Measurements from ENCODE around the gene GDNF.

Gene GDNF

GRCh38 chr5:37831821-37832534, 7.9 kb downstream of the GDNF start:
- peaks cover 15 to 95% (median 34%) of the 10 kb centered on the region in 3 experiments for H3K27me3 ChIP-seq (ENCODE audit: control insufficient read depth in 3 of 3, insufficient read depth in 3 of 3, low read depth in 1 of 3, low read length in 3 of 3)
- no peak overlapping the region for H4K8ac ChIP-seq (ENCODE audit: low read depth, low read length)
- H2BK120ac ChIP-seq (ENCODE audit: low read depth, low read length) = no peak overlapping the region
- no peak overlapping the region for H3K18ac ChIP-seq (ENCODE audit: low read length)
- no peak overlapping the region for H2BK15ac ChIP-seq (ENCODE audit: low read length)
- no peak overlapping the region for H3K4me3 ChIP-seq (ENCODE audit: low read length in 2 of 2)
- no peak overlapping the region for H2AFZ ChIP-seq (ENCODE audit: low read length)
- no peak overlapping the region for H2AK5ac ChIP-seq (ENCODE audit: low read depth, low read length)
- H2BK5ac ChIP-seq (ENCODE audit: low read length) = no peak overlapping the region
- no peak overlapping the region for H3K27ac ChIP-seq (replicated peaks; ENCODE audit: low read length)
- H3K4me1 ChIP-seq (ENCODE audit: control insufficient read depth in 2 of 2, insufficient read depth in 1 of 2, low read depth in 1 of 2, low read length in 2 of 2) = peaks cover 4 to 7% of the 10 kb centered on the region in 2 donors
- no peak for DNase-seq (ENCODE audit: low spot score)
- H3K23ac ChIP-seq (ENCODE audit: low read depth, low read length, poor library complexity) = no peak overlapping the region
- H3K9ac ChIP-seq (ENCODE audit: low read depth, low read length, poor library complexity) = no peak overlapping the region
- no peaks in the 10 kb centered on the region for H3K79me1 ChIP-seq (ENCODE audit: low read depth, low read length)
- H4K91ac ChIP-seq (ENCODE audit: low read depth, low read length, poor library complexity) = no peak overlapping the region
- no CpG with 5 or more reads among the region's 7 CpGs for WGBS, 2 donors (ENCODE audit: extremely low coverage in 2 of 2, insufficient read length in 2 of 2, insufficient replicate concordance in 1 of 2)
- H2BK12ac ChIP-seq (ENCODE audit: low read length) = no peak overlapping the region
- no peak overlapping the region for H3K4me2 ChIP-seq (ENCODE audit: insufficient read depth, low read length, poor library complexity, severe bottlenecking)
- H3K14ac ChIP-seq (ENCODE audit: low read length) = no peak overlapping the region
- H3K4ac ChIP-seq (ENCODE audit: low read length) = no peak overlapping the region
- peaks cover 3 to 4% of the 10 kb centered on the region in 2 donors for H3K9me3 ChIP-seq (replicated peaks in 1 of 2; ENCODE audit: control insufficient read depth in 2 of 2, insufficient read depth in 1 of 2, low read depth in 1 of 2, low read length in 2 of 2)
- H3K36me3 ChIP-seq (replicated peaks in 1 of 2; ENCODE audit: control insufficient read depth in 2 of 2, insufficient read depth in 2 of 2, low read length in 2 of 2) = no peaks in the 10 kb centered on the region

GRCh38 chr5:37830348-37830747, 9.5 kb downstream of the GDNF start:
- no peak overlapping the region for H3K4me2 ChIP-seq (ENCODE audit: insufficient read depth, low read length, poor library complexity, severe bottlenecking)
- no peak overlapping the region for H2BK15ac ChIP-seq (ENCODE audit: low read length)
- no peak overlapping the region for H2AFZ ChIP-seq (ENCODE audit: low read length)
- H3K27ac ChIP-seq (replicated peaks; ENCODE audit: low read length) = no peak overlapping the region
- H4K91ac ChIP-seq (ENCODE audit: low read depth, low read length, poor library complexity) = no peak overlapping the region
- no peak overlapping the region for H2BK120ac ChIP-seq (ENCODE audit: low read depth, low read length)
- H3K4me1 ChIP-seq (ENCODE audit: control insufficient read depth in 2 of 2, insufficient read depth in 1 of 2, low read depth in 1 of 2, low read length in 2 of 2) = peaks cover 7 to 15% of the 10 kb centered on the region in 2 donors
- no peak overlapping the region for H3K4ac ChIP-seq (ENCODE audit: low read length)
- no peak overlapping the region for H2BK5ac ChIP-seq (ENCODE audit: low read length)
- H4K8ac ChIP-seq (ENCODE audit: low read depth, low read length) = no peak overlapping the region
- peaks cover 2 to 89% (median 18%) of the 10 kb centered on the region in 3 experiments for H3K27me3 ChIP-seq (ENCODE audit: control insufficient read depth in 3 of 3, insufficient read depth in 3 of 3, low read depth in 1 of 3, low read length in 3 of 3)
- no peak for DNase-seq (ENCODE audit: low spot score)
- H2AK5ac ChIP-seq (ENCODE audit: low read depth, low read length) = no peak overlapping the region
- no peaks in the 10 kb centered on the region for H3K36me3 ChIP-seq (replicated peaks in 1 of 2; ENCODE audit: control insufficient read depth in 2 of 2, insufficient read depth in 2 of 2, low read length in 2 of 2)
- no peak overlapping the region for H3K9ac ChIP-seq (ENCODE audit: low read depth, low read length, poor library complexity)
- no peak overlapping the region for H3K23ac ChIP-seq (ENCODE audit: low read depth, low read length, poor library complexity)
- WGBS, 2 donors (ENCODE audit: extremely low coverage in 2 of 2, insufficient read length in 2 of 2, insufficient replicate concordance in 1 of 2) = no CpG with 5 or more reads among the region's 5 CpGs
- no peaks in the 10 kb centered on the region for H3K79me1 ChIP-seq (ENCODE audit: low read depth, low read length)
- no peak overlapping the region for H3K14ac ChIP-seq (ENCODE audit: low read length)
- no peak overlapping the region for H3K18ac ChIP-seq (ENCODE audit: low read length)
- no peak overlapping the region for H2BK12ac ChIP-seq (ENCODE audit: low read length)
- no peaks in the 10 kb centered on the region for H3K9me3 ChIP-seq (replicated peaks in 1 of 2; ENCODE audit: control insufficient read depth in 2 of 2, insufficient read depth in 1 of 2, low read depth in 1 of 2, low read length in 2 of 2)
- no peak overlapping the region for H3K4me3 ChIP-seq (ENCODE audit: low read length in 2 of 2)

- H4K8ac ChIP-seq (ENCODE audit: low read depth, low read length) = no peak overlapping the region
- H3K27me3 ChIP-seq (ENCODE audit: control insufficient read depth in 3 of 3, insufficient read depth in 3 of 3, low read depth in 1 of 3, low read length in 3 of 3) = peaks cover 0 to 44% (median 0%) of the 10 kb centered on the region in 3 experiments
- H3K27ac ChIP-seq (replicated peaks; ENCODE audit: low read length) = no peak overlapping the region
- no peak overlapping the region for H2BK120ac ChIP-seq (ENCODE audit: low read depth, low read length)
- no peak overlapping the region for H3K14ac ChIP-seq (ENCODE audit: low read length)
- no peak overlapping the region for H2BK15ac ChIP-seq (ENCODE audit: low read length)
- no peaks in the 10 kb centered on the region for H3K79me1 ChIP-seq (ENCODE audit: low read depth, low read length)
- peaks cover 0 to 12% of the 10 kb centered on the region in 2 donors for H3K4me1 ChIP-seq (ENCODE audit: control insufficient read depth in 2 of 2, insufficient read depth in 1 of 2, low read depth in 1 of 2, low read length in 2 of 2)
- no peaks in the 10 kb centered on the region for H3K9me3 ChIP-seq (replicated peaks in 1 of 2; ENCODE audit: control insufficient read depth in 2 of 2, insufficient read depth in 1 of 2, low read depth in 1 of 2, low read length in 2 of 2)
- WGBS, 2 donors (ENCODE audit: extremely low coverage in 2 of 2, insufficient read length in 2 of 2, insufficient replicate concordance in 1 of 2) = no CpG with 5 or more reads among the region's 2 CpGs
- H3K23ac ChIP-seq (ENCODE audit: low read depth, low read length, poor library complexity) = no peak overlapping the region
- no peaks in the 10 kb centered on the region for H3K36me3 ChIP-seq (replicated peaks in 1 of 2; ENCODE audit: control insufficient read depth in 2 of 2, insufficient read depth in 2 of 2, low read length in 2 of 2)
- H3K9ac ChIP-seq (ENCODE audit: low read depth, low read length, poor library complexity) = no peak overlapping the region
- no peak for DNase-seq (ENCODE audit: low spot score)
- H3K18ac ChIP-seq (ENCODE audit: low read length) = no peak overlapping the region
- H3K4me2 ChIP-seq (ENCODE audit: insufficient read depth, low read length, poor library complexity, severe bottlenecking) = no peak overlapping the region
- no peak overlapping the region for H2BK5ac ChIP-seq (ENCODE audit: low read length)
- no peak overlapping the region for H2AK5ac ChIP-seq (ENCODE audit: low read depth, low read length)
- H3K4ac ChIP-seq (ENCODE audit: low read length) = no peak overlapping the region
- no peak overlapping the region for H3K4me3 ChIP-seq (ENCODE audit: low read length in 2 of 2)
- H2BK12ac ChIP-seq (ENCODE audit: low read length) = no peak overlapping the region
- H4K91ac ChIP-seq (ENCODE audit: low read depth, low read length, poor library complexity) = no peak overlapping the region
- no peak overlapping the region for H2AFZ ChIP-seq (ENCODE audit: low read length)
These were observed 14.4 kb downstream of the GDNF start for GRCh38 chr5:37825334-37825915.

GRCh38 chr5:37823433-37824152, 16.2 kb downstream of the GDNF start:
- H3K9ac ChIP-seq (ENCODE audit: low read depth, low read length, poor library complexity) = no peak overlapping the region
- no peak overlapping the region for H2AFZ ChIP-seq (ENCODE audit: low read length)
- H3K9me3 ChIP-seq (replicated peaks in 1 of 2; ENCODE audit: control insufficient read depth in 2 of 2, insufficient read depth in 1 of 2, low read depth in 1 of 2, low read length in 2 of 2) = no peaks in the 10 kb centered on the region
- no peak overlapping the region for H2AK5ac ChIP-seq (ENCODE audit: low read depth, low read length)
- no peak overlapping the region for H2BK15ac ChIP-seq (ENCODE audit: low read length)
- no peak for DNase-seq (ENCODE audit: low spot score)
- H3K18ac ChIP-seq (ENCODE audit: low read length) = no peak overlapping the region
- no peak overlapping the region for H3K27ac ChIP-seq (replicated peaks; ENCODE audit: low read length)
- no CpG with 5 or more reads among the region's 11 CpGs for WGBS, 2 donors (ENCODE audit: extremely low coverage in 2 of 2, insufficient read length in 2 of 2, insufficient replicate concordance in 1 of 2)
- H2BK120ac ChIP-seq (ENCODE audit: low read depth, low read length) = no peak overlapping the region
- no peak overlapping the region for H3K4me2 ChIP-seq (ENCODE audit: insufficient read depth, low read length, poor library complexity, severe bottlenecking)
- H2BK5ac ChIP-seq (ENCODE audit: low read length) = no peak overlapping the region
- no peaks in the 10 kb centered on the region for H3K36me3 ChIP-seq (replicated peaks in 1 of 2; ENCODE audit: control insufficient read depth in 2 of 2, insufficient read depth in 2 of 2, low read length in 2 of 2)
- no peaks in the 10 kb centered on the region for H3K79me1 ChIP-seq (ENCODE audit: low read depth, low read length)
- H3K14ac ChIP-seq (ENCODE audit: low read length) = no peak overlapping the region
- H3K4ac ChIP-seq (ENCODE audit: low read length) = no peak overlapping the region
- H4K91ac ChIP-seq (ENCODE audit: low read depth, low read length, poor library complexity) = no peak overlapping the region
- no peak overlapping the region for H3K4me3 ChIP-seq (ENCODE audit: low read length in 2 of 2)
- H3K23ac ChIP-seq (ENCODE audit: low read depth, low read length, poor library complexity) = no peak overlapping the region
- H4K8ac ChIP-seq (ENCODE audit: low read depth, low read length) = no peak overlapping the region
- H3K4me1 ChIP-seq (ENCODE audit: control insufficient read depth in 2 of 2, insufficient read depth in 1 of 2, low read depth in 1 of 2, low read length in 2 of 2) = peaks cover 0 to 12% of the 10 kb centered on the region in 2 donors
- H3K27me3 ChIP-seq (ENCODE audit: control insufficient read depth in 3 of 3, insufficient read depth in 3 of 3, low read depth in 1 of 3, low read length in 3 of 3) = peaks cover 0 to 26% (median 0%) of the 10 kb centered on the region in 3 experiments
- no peak overlapping the region for H2BK12ac ChIP-seq (ENCODE audit: low read length)
